Measurements from ENCODE around the gene DPEP1. TPM values are rescaled to one million over a fixed set of nuclear protein-coding genes. Genes with fewer than 3 reads are reported as not detected.

Gene DPEP1
- total RNA-seq, 2 donors from 2014 or later = 0.88 to 3.2 TPM

GRCh38 chr16:89583895-89584644 lies 29.4 kb upstream of the DPEP1 start:
- H3K27me3 Mint-ChIP-seq (ENCODE audit: insufficient read depth) = no peaks in the 10 kb centered on the region
- no peaks in the 10 kb centered on the region for H3K36me3 Mint-ChIP-seq (ENCODE audit: low read depth)
- Histone ChIP-seq H3K36me3 (ENCODE audit: control insufficient read depth, insufficient read depth, low read length) (no peaks in the 10 kb centered on the region), H3K4me1 (ENCODE audit: control insufficient read depth, insufficient read depth, low read length) (no peaks in the 10 kb centered on the region), H3K27me3 (ENCODE audit: control insufficient read depth, insufficient read depth, low read length, poor library complexity, severe bottlenecking) (no peaks in the 10 kb centered on the region), H3K27ac (ENCODE audit: low read depth, low read length) (no peak overlapping the region), H3K4me3 (ENCODE audit: low read length) (no peak overlapping the region), H3K9me3 (ENCODE audit: control insufficient read depth, low read length) (no peaks in the 10 kb centered on the region), H3K9ac (ENCODE audit: extremely low read depth, low read length, poor library complexity, severe bottlenecking) (no peak overlapping the region)
- no peaks in the 10 kb centered on the region for H3K4me1 Mint-ChIP-seq
- no peak for TF ChIP-seq CTCF (conservative IDR thresholded peaks at IDR 0.05)
- no peak overlapping the region for H3K27ac Mint-ChIP-seq
- WGBS, 2 experiments (ENCODE audit: insufficient coverage in 1 of 2, insufficient read length in 1 of 2) = 91 to 92% methylated on average over 27 to 49 of the region's 49 CpGs
- H3K4me3 Mint-ChIP-seq = no peak overlapping the region
- no peak for DNase-seq
- peaks cover 3% of the 10 kb centered on the region for H3K9me3 Mint-ChIP-seq

- Histone ChIP-seq H3K36me3 (ENCODE audit: control insufficient read depth, insufficient read depth, low read length) (no peaks in the 10 kb centered on the region), H3K9ac (ENCODE audit: extremely low read depth, low read length, poor library complexity, severe bottlenecking) (no peak overlapping the region), H3K27ac (ENCODE audit: low read depth, low read length) (no peak overlapping the region), H3K27me3 (ENCODE audit: control insufficient read depth, insufficient read depth, low read length, poor library complexity, severe bottlenecking) (no peaks in the 10 kb centered on the region), H3K9me3 (ENCODE audit: control insufficient read depth, low read length) (no peaks in the 10 kb centered on the region), H3K4me1 (ENCODE audit: control insufficient read depth, insufficient read depth, low read length) (no peaks in the 10 kb centered on the region), H3K4me3 (ENCODE audit: low read length) (no peak overlapping the region)
- Mint-ChIP-seq H3K4me3 (no peak overlapping the region), H3K27me3 (ENCODE audit: insufficient read depth) (no peaks in the 10 kb centered on the region), H3K4me1 (no peaks in the 10 kb centered on the region), H3K36me3 (ENCODE audit: low read depth) (no peaks in the 10 kb centered on the region), H3K27ac (no peak overlapping the region), H3K9me3 (peaks cover 3% of the 10 kb centered on the region)
- WGBS, 2 experiments (ENCODE audit: insufficient coverage in 1 of 2, insufficient read length in 1 of 2) = 81 to 87% methylated on average over 13 to 25 of the region's 25 CpGs
- no peak for DNase-seq
- TF ChIP-seq CTCF (conservative IDR thresholded peaks at IDR 0.05) = no peak
Measured at GRCh38 chr16:89584768-89585549, 28.5 kb upstream of the DPEP1 start.

- Mint-ChIP-seq H3K4me1 (no peaks in the 10 kb centered on the region), H3K27ac (no peak overlapping the region), H3K27me3 (ENCODE audit: insufficient read depth) (no peaks in the 10 kb centered on the region), H3K9me3 (peaks cover 3% of the 10 kb centered on the region), H3K36me3 (ENCODE audit: low read depth) (no peaks in the 10 kb centered on the region), H3K4me3 (no peak overlapping the region)
- no peak overlapping the region for H3K27ac ChIP-seq (ENCODE audit: low read depth, low read length)
- no peak overlapping the region for H3K4me3 ChIP-seq (ENCODE audit: low read length)
- H3K27me3 ChIP-seq (ENCODE audit: control insufficient read depth, insufficient read depth, low read length, poor library complexity, severe bottlenecking) = no peaks in the 10 kb centered on the region
- no peak for DNase-seq
- no peak for TF ChIP-seq CTCF (conservative IDR thresholded peaks at IDR 0.05)
- H3K4me1 ChIP-seq (ENCODE audit: control insufficient read depth, insufficient read depth, low read length) = no peaks in the 10 kb centered on the region
- no peak overlapping the region for H3K9ac ChIP-seq (ENCODE audit: extremely low read depth, low read length, poor library complexity, severe bottlenecking)
- 88 to 98% methylated on average over 3 to 7 of the region's 7 CpGs for WGBS, 2 experiments (ENCODE audit: insufficient coverage in 1 of 2, insufficient read length in 1 of 2)
- H3K9me3 ChIP-seq (ENCODE audit: control insufficient read depth, low read length) = no peaks in the 10 kb centered on the region
- H3K36me3 ChIP-seq (ENCODE audit: control insufficient read depth, insufficient read depth, low read length) = no peaks in the 10 kb centered on the region
Measured at GRCh38 chr16:89586218-89586617, 27.2 kb upstream of the DPEP1 start.
